SK-N-SH (cell line): ENCODE results near the gene LAPTM4A. TPM values are rescaled to one million over a fixed set of nuclear protein-coding genes. Genes with fewer than 3 reads are reported as not detected.

Source experiments
- CTCF ChIA-PET: fragments of 300-600, 350-600 bp; formaldehyde crosslinking; extraction: SDS; loops from one replicate; lab custom pipeline; 2021; lab: Yijun Ruan, JAX
- POLR2A ChIA-PET: fragments of 350-600 bp; sonication (Branson Sonifier 250); formaldehyde crosslinking; extraction: SDS; loops from one replicate; lab custom pipeline; 2020; ENCODE audit warnings: antibody characterized with exemption, inconsistent platforms; lab: Yijun Ruan, JAX
- DNase-seq: peaks from one replicate; pipeline ENCODE4 v3.0.0; 2012
- H2AFZ ChIP-seq: fragments of 200-600 bp; sonication (generic); 2 replicates; pipeline ENCODE4 v1.8.1; 2016; ENCODE audit warnings: antibody characterized with exemption, mild to moderate bottlenecking, low read depth
- H3F3A ChIP-seq: fragments of 200-600 bp; sonication (generic); replicated peaks from 2 replicates; pipeline ENCODE3; 2016; ENCODE audit warnings: antibody characterized with exemption, mild to moderate bottlenecking; ENCODE audit not compliant: insufficient read depth
- H3K27ac ChIP-seq, 2 experiments: fragments of 200-500 bp in 1 of 2; fragments of 200-600 bp in 1 of 2; sonication (Bioruptor generic) in 1 of 2; sonication (generic), shearing (Covaris generic) in 1 of 2; 2 replicates each; pipeline versions ENCODE4 v1.5.1 to v1.6.1; 2014 to 2016; ENCODE audit warnings: low read depth in 2 of 2, inconsistent platforms in 1 of 2, low read length in 1 of 2, mild to moderate bottlenecking in 1 of 2, mixed read lengths in 1 of 2
- H3K27me3 ChIP-seq: fragments of 200-600 bp; sonication (generic), shearing (Covaris generic); 2 replicates; pipeline ENCODE4 v1.6.1; 2016; ENCODE audit warnings: mixed run types; ENCODE audit not compliant: insufficient read depth
- H3K36me3 ChIP-seq, 2 experiments: fragments of 200-500 bp in 1 of 2; fragments of 200-600 bp in 1 of 2; sonication (Bioruptor generic) in 1 of 2; sonication (generic) in 1 of 2; replicated peaks in 1 of 2; 2 replicates each; pipeline versions ENCODE3 to v1.5.1; 2014 to 2016; ENCODE audit warnings: low read length in 1 of 2, mild to moderate bottlenecking in 1 of 2; ENCODE audit not compliant: insufficient read depth in 2 of 2, control insufficient read depth in 1 of 2
- H3K4me1 ChIP-seq, 2 experiments: fragments of 200-500 bp in 1 of 2; fragments of 200-600 bp in 1 of 2; sonication (Bioruptor generic) in 1 of 2; sonication (generic), shearing (Covaris generic) in 1 of 2; 2 replicates each; pipeline versions ENCODE4 v1.5.1 to v1.6.1; 2014 to 2016; ENCODE audit warnings: low read depth in 1 of 2, low read length in 1 of 2, mixed run types in 1 of 2; ENCODE audit not compliant: insufficient read depth in 2 of 2, control insufficient read depth in 1 of 2
- H3K4me2 ChIP-seq: fragments of 200-600 bp; sonication (generic), shearing (Covaris generic); 2 replicates; pipeline ENCODE4 v1.6.1; 2017; ENCODE audit warnings: mixed run types
- H3K4me3 ChIP-seq, 2 experiments: fragments of 200-500 bp in 1 of 2; fragments of 200-600 bp in 1 of 2; sonication (Bioruptor generic) in 1 of 2; sonication (generic), shearing (Covaris generic) in 1 of 2; 2 replicates each; pipeline versions ENCODE4 v1.5.1 to v1.8.1; 2014 to 2016; ENCODE audit warnings: low read depth in 2 of 2, inconsistent platforms in 1 of 2, low read length in 1 of 2, mild to moderate bottlenecking in 1 of 2, mixed read lengths in 1 of 2, moderate library complexity in 1 of 2
- H3K79me2 ChIP-seq: fragments of 200-600 bp; sonication (generic); 2 replicates; pipeline ENCODE4 v1.8.1; 2017; ENCODE audit warnings: mild to moderate bottlenecking; ENCODE audit not compliant: insufficient read depth
- H3K9ac ChIP-seq: fragments of 200-600 bp; sonication (generic); 2 replicates; pipeline ENCODE4 v1.6.1; 2017; ENCODE audit warnings: mixed run types
- H3K9me2 ChIP-seq: fragments of 200-600 bp; sonication (generic); 2 replicates; pipeline ENCODE4 v1.6.1; 2017; ENCODE audit warnings: mixed run types
- H3K9me3 ChIP-seq: fragments of 200-600 bp; sonication (generic); 2 replicates; pipeline ENCODE4 v1.6.1; 2017; ENCODE audit warnings: mixed run types, mild to moderate bottlenecking, moderate library complexity
- H4K20me1 ChIP-seq: fragments of 200-600 bp; sonication (generic); 2 replicates; pipeline ENCODE4 v1.6.1; 2017; ENCODE audit warnings: mild to moderate bottlenecking, mixed run types; ENCODE audit not compliant: insufficient read depth
- EZH2phosphoT487 ChIP-seq: fragments of 200-600 bp; sonication (generic); IDR thresholded peaks from 2 replicates; pipeline ENCODE4 v1.6.1; 2017; ENCODE audit warnings: low read depth, mixed run types, mild to moderate bottlenecking, antibody characterized with exemption, moderate library complexity, borderline replicate concordance
- FOXJ3 ChIP-seq: sonication (generic); formaldehyde crosslinking; IDR thresholded peaks from 2 replicates; pipeline ENCODE4 v1.5.1; 2020; ENCODE audit warnings: mild to moderate bottlenecking, missing genetic modification reagents
- FOXM1 ChIP-seq: IDR thresholded peaks from 2 replicates; pipeline ENCODE4 v1.4.0; 2012; ENCODE audit warnings: low read depth, mild to moderate bottlenecking
- GABPA ChIP-seq: IDR thresholded peaks from 2 replicates; pipeline ENCODE4 v1.4.0; 2012; ENCODE audit warnings: low read depth, mild to moderate bottlenecking
- GATA2 ChIP-seq: sonication (generic); formaldehyde crosslinking; IDR thresholded peaks from 2 replicates; pipeline ENCODE4 v1.5.0; 2020; ENCODE audit warnings: mild to moderate bottlenecking, missing genetic modification reagents
- IRF3 ChIP-seq: fragments of 150-350 bp; IDR thresholded peaks from 2 replicates; pipeline ENCODE4 v1.6.1; 2016; ENCODE audit warnings: mild to moderate bottlenecking, low read depth, low read length
- JUND ChIP-seq: IDR thresholded peaks from 2 replicates; pipeline ENCODE4 v1.4.0; 2012
- MAX ChIP-seq: IDR thresholded peaks from 2 replicates; pipeline ENCODE4 v1.4.0; 2012; ENCODE audit warnings: low read depth
- MXI1 ChIP-seq: IDR thresholded peaks from 2 replicates; pipeline ENCODE4 v1.6.1; 2012; ENCODE audit warnings: mild to moderate bottlenecking, low read depth, low read length, improper control_type of control experiment
- NFIC ChIP-seq: IDR thresholded peaks from 2 replicates; pipeline ENCODE4 v1.4.0; 2012; ENCODE audit warnings: borderline replicate concordance
- NRF1 ChIP-seq: IDR thresholded peaks from 2 replicates; pipeline ENCODE4 v1.6.1; 2012; ENCODE audit warnings: low read depth, mild to moderate bottlenecking, low read length
- PBX3 ChIP-seq: IDR thresholded peaks from 2 replicates; pipeline ENCODE4; 2012
- POLR2AphosphoS5 ChIP-seq: IDR thresholded peaks from 2 replicates; pipeline ENCODE4 v1.6.1; 2012; ENCODE audit warnings: low read depth, low read length
- REST ChIP-seq: IDR thresholded peaks from 2 replicates; pipeline ENCODE4 v1.6.1; 2012; ENCODE audit warnings: mild to moderate bottlenecking, low read depth, low read length, moderate library complexity
- RXRA ChIP-seq: IDR thresholded peaks from 2 replicates; pipeline ENCODE4 v1.4.0; 2012; ENCODE audit warnings: low read depth, mild to moderate bottlenecking, borderline replicate concordance
- SIN3A ChIP-seq: IDR thresholded peaks from 2 replicates; pipeline ENCODE4 v1.6.1; 2012; ENCODE audit warnings: low read depth, mild to moderate bottlenecking, low read length, moderate library complexity, borderline replicate concordance
- SMC3 ChIP-seq: IDR thresholded peaks from 2 replicates; pipeline ENCODE4 v1.6.1; 2012; ENCODE audit warnings: low read depth, low read length, improper control_type of control experiment
- TAF1 ChIP-seq: IDR thresholded peaks from 2 replicates; pipeline ENCODE4 v1.6.1; 2012; ENCODE audit warnings: low read depth, mild to moderate bottlenecking, low read length, moderate library complexity, borderline replicate concordance
- USF2 ChIP-seq: fragments of 150-350 bp; IDR thresholded peaks from 2 replicates; pipeline ENCODE4 v1.6.1; 2017; ENCODE audit warnings: antibody characterized with exemption, low read length, low read depth, borderline replicate concordance
- WGBS: methylation state at CpG from one replicate; pipeline ENCODE4 v1.1.6; 2017; ENCODE audit warnings: low lambda C conversion rate; 5-methylcytosine and 5-hydroxymethylcytosine counted together
- polyA plus RNA-seq, 3 experiments: library from polyadenylated mRNA; depleted of rRNA; stranded (reverse); fragments of >200 nt; gene quantifications; 2 replicates each; pipeline ENCODE4 v1.2.3, GENCODE V29; 2012

Gene LAPTM4A
- polyA plus RNA-seq, 1 of the 3 experiments (the other 2 are of a cell fraction) = 306 TPM

- Histone ChIP-seq H3K4me1 (no peaks in the 10 kb centered on the region), H3K4me3 (no peak overlapping the region), H3K79me2 (no peaks in the 10 kb centered on the region), H3K9ac (no peak overlapping the region), H3K27me3 (no peaks in the 10 kb centered on the region), H3K4me2 (no peak overlapping the region), H3K9me2 (no peaks in the 10 kb centered on the region), H3F3A (peaks cover 2% of the 10 kb centered on the region), H3K27ac (no peak overlapping the region), H4K20me1 (no peaks in the 10 kb centered on the region), H2AFZ (no peak overlapping the region), H3K9me3 (no peaks in the 10 kb centered on the region; the same call in 1 of the 2 replicates), H3K36me3 (no peaks in the 10 kb centered on the region)
- no peak for DNase-seq
- WGBS = 92% methylated on average over 2 of the region's 2 CpGs
- CTCF ChIA-PET = no interaction called here
- no peak for TF ChIP-seq FOXM1
- no peak for TF ChIP-seq GATA2 (CRISPR knock-in tag)
- TF ChIP-seq NFIC = no peak
- TF ChIP-seq NRF1 = no peak
- TF ChIP-seq IRF3 = no peak
- no peak for TF ChIP-seq POLR2AphosphoS5
- TF ChIP-seq EZH2phosphoT487 = no peak
- no peak for TF ChIP-seq PBX3
- no peak for TF ChIP-seq USF2
- no peak for TF ChIP-seq SIN3A
- no peak for TF ChIP-seq MXI1
- no peak for TF ChIP-seq SMC3
- TF ChIP-seq TAF1 = no peak
- TF ChIP-seq GABPA = no peak
- TF ChIP-seq FOXJ3 (CRISPR knock-in tag) = no peak
- TF ChIP-seq JUND = no peak
- TF ChIP-seq MAX = no peak
- no peak for TF ChIP-seq RXRA
- TF ChIP-seq REST = no peak
- POLR2A ChIA-PET = no interaction called here
Observed at GRCh38 chr2:20018601-20019152, 32.8 kb downstream of the LAPTM4A start.
